Measurements from ENCODE around the gene PTPRE.

The PTPRE gene

DNA sequence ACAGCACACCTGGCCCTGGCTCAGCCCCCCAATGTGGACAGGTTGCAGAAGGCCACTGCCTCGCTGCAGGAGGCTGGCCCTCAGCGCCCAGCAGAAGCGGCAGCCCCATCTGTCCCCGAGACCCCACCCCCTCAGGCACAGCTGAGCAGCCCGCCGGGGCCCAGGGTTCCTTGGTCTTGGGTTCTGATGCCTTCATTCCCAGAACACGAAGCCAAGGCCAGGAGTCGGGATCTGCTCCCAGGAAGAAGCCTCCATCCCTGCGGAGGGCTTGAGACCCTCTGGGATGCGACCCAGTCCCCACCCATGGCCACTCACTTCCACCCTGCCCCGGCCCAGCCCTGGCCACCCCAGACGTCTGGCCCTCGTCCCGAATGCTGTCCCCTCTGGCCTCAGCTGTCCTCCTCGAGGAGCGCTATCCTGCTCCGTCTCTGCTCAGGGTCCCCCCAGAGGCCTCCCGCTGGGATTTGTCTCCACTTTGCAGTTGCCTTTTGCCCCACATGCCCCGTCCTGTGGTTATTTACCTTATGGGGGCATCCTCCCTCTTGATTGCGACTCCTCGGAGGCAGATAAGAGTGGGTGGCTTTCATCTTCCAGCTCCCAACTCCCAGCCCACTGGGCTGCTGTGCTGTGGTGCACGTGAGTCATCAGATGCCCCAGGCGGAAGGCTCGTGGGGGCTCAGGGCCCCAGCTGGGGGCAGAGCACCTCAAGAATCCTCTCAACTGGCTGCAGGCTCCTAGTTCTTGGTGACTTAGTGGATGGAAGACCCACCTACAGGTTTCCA, 121.8 kb downstream of the PTPRE start:
- no peak for DNase-seq

- DNase-seq, result no peak
Measured at GRCh38 chr10:128029290-128029651, 122.4 kb downstream of the PTPRE start.

DNA sequence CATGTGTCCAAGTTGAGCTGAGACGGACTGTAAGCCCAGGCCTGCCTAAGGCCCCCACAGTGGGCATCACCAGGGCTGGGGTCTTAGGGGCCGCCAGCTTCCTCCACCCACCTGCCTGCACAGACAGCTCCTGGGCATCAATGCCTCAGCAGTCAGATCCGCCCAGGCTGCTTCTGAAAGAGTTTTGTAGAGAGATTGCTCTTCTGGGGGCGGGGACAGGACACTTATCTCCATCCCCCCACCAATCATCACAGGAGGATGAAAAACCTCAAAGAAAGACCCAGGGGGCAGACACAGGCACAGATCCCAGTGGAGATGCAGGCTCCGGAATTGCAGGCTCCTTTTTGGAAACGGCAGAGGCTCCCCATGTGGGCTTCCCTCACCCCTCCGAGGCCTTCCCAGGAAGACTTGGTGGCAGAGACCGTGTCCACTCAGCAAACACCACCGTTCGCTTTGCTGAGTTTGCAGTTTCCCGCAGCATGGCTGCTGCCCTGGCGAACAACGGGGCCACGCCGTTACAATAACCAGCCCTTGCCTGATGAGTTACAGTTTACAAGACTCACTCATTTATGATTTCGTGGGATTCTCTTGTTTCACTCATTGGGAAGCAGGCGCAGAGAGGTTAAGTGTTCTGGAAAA, 122.9 kb downstream of the PTPRE start:
- no peak for DNase-seq

GRCh38 chr10:128030498-128031072, 123.7 kb downstream of the PTPRE start:
- no peak for DNase-seq

DNA sequence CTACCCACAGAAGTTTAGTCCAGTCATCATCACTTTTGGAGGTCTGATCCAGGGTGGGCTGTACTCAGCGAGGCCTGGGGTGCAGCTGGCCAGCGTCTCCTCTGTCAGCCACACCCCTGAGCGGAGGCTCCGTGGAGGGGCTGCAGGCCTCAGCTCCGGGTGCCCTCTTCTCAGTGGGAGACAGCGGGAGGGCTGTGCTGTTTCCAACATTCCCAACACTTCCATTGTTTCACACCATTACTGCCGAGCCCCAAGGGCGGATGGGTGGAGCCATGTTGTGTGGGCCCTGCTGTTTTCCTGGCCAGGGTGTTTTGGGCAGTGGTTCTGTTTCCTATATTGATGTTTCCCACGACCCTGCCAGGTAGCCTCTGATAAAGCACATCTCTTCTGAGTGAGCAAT, 124.3 kb downstream of the PTPRE start:
- DNase-seq, result no peak

DNA sequence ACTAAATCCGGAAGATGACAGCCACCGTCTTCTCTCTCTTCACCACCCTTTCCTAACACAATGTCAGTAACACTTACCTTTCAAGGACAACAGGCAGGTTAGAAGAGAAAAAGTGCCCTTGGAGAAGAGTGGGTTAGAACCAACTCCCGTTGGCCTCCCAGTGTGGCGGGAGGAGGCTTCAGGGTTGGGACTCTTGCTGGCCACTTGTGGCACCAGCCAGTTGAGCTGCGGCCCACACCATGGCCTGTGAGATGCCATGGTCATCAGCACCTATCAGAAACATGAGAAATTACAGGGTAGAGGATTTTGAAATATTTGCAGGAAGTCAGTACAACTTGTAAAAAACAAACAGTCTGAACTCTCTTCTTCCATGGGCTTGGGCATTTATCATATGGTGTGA, 125.6 kb downstream of the PTPRE start:
- DNase-seq, result no peak

GRCh38 chr10:128035557-128035973, 128.7 kb downstream of the PTPRE start:
- no peak for DNase-seq

GRCh38 chr10:128036011-128036615, 129.2 kb downstream of the PTPRE start:
- DNase-seq, result no peak

DNA sequence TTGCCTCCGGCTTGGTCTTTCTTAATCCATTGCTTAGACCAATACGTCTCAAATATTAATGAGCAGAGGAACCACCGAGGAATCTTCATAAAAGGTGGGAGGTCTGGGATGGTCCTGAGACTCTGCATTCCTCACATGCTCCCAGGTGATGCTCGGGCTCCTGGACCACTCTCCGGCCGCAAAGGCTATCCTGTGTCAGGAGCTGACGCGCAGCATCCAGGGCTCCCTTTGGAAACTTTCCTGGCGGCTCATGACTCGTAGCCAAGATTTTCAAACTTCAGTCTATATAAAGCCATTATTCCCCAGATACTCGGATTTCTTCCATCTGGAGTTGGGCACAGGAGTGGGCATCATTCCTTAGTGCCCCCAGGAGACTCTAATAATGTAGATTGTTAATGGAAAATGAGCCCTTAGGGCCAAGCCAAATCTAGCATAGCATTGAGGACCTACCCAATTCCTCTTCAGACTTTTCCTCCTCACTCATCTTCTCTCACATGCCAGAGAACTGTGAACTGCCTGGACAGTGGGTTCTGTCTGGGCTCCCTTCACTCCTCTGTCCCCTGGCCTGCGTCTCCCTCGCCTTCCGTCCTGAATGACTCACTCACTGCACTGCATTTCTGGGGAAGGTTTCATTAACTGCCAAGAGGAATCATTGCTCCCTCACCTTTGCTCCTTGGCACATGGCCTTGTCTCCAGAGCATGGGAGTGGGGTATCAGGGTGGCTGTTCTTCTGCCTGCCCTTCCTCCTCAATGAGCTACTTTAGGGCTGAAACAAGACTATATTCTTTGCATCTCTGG, 130.0 kb downstream of the PTPRE start:
- no peak for DNase-seq

DNA sequence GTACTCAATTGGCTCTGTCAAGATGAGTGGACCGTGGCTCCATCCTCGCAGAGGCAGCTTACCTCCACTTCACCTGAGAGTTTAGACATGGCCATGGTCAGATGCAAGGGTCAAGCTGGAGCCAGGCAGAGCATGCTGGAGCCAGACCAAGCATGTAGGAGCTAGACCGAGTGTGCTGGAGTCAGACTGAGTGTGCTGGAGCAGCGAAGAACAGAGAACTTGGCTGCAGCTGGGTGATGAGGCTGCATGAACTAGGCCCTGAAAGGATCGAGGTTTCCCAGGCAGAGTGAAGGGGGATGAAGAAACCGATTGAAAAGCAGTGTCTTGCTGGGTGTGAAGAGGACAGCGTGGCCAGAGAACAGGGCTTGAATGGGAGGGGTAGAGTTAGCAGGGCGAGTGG, 133.2 kb downstream of the PTPRE start:
- DNase-seq, result no peak

DNA sequence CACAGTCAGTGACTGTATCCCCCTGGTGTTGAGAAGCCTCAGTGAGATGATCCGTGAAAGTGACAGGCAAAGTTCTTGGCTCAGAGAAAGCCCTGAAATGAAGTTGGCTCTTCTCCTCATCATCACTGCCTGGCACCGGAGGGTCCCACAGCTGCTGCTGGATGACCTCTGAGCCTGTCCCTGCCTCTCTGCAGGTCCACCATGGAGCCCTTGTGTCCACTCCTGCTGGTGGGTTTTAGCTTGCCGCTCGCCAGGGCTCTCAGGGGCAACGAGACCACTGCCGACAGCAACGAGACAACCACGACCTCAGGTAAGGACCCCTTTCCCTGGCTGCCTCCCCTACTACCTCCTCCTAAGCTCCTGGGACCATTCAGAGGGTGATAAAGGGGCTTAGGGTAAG, 133.8 kb downstream of the PTPRE start:
- no peak for DNase-seq

DNA sequence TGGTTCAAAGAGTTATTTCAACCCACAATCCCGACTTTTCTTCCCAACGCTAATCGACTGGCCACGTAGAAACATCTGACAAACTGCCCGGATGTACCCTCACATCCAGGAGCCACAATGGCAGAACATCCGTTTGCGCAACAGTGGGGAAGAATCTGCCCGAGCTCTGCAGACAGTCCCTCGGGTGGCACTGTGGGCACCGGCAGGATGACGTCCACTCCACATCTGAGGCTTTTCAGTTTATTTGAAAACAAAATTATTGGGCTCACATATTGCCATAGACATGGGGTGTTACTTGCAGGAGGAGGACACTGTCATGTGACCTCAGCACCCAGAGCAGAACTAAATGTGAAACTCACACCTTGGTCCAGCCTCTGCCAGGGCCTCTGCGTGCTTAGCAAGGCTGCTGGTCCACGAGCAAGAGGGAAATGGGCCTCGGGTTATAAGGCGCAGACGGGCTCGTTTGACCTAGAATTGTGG, 135.3 kb downstream of the PTPRE start:
- DNase-seq, result no peak

- no peak for DNase-seq
Measured at GRCh38 chr10:128043259-128044045, 136.5 kb downstream of the PTPRE start.

GRCh38 chr10:128044186-128044585, 137.3 kb downstream of the PTPRE start:
- DNase-seq, result no peak

- no peak for DNase-seq
Measured at GRCh38 chr10:128044961-128045832, 138.3 kb downstream of the PTPRE start.

DNA sequence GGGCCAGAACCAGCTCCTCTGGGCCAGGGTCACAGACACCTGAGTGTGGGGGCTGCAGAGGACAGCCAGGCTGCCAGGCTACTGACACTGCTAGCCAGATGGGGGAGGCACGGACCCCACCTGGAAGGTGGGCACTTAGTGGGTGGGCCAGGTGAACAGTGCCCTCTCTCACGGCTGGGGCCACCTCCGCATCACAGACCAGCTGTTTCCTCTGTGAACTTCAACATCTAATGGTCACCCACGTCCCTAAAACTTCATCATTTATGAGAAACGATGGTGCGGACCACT, 138.9 kb downstream of the PTPRE start:
- DNase-seq, result no peak

GRCh38 chr10:128046156-128046952, 139.5 kb downstream of the PTPRE start:
- DNase-seq, result no peak

DNA sequence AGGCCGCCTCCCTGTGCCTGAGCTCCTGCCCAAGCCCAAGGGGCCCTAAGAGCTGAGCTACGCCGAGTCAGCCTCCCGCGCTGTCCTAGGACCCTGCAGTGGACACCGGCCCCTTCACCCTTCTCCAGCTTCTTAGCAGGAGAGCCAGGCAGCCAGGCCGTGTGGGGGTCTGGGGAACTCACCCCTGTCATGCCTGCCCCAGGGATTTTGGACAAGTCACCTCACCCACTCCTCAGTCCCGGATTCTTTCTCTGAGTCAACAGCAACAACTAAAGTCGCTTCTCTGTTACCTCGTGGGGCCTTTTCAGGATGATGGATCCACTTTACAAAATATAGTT, 140.0 kb downstream of the PTPRE start:
- DNase-seq, result no peak

GRCh38 chr10:128047351-128047750, 140.4 kb downstream of the PTPRE start:
- no peak for DNase-seq

GRCh38 chr10:128047991-128048818, 141.3 kb downstream of the PTPRE start:
- no peak for DNase-seq
